Mesendoderm (in vitro differentiated cells): ENCODE results near the gene SPTSSB.

Source experiments
- DNase-seq: peaks from one replicate; pipeline ENCODE4 v3.0.0; 2013
- H2AK5ac ChIP-seq: 2 replicates; pipeline ENCODE4 v1.6.1; 2013; ENCODE audit warnings: low read length, inconsistent platforms
- H2BK120ac ChIP-seq: 2 replicates; pipeline ENCODE4 v1.6.1; 2013; ENCODE audit warnings: low read depth, mild to moderate bottlenecking, low read length, moderate library complexity, mixed read lengths
- H2BK15ac ChIP-seq: replicated peaks from 2 replicates; pipeline ENCODE4 v1.6.1; 2013; ENCODE audit warnings: low read depth, mild to moderate bottlenecking, moderate library complexity
- H2BK5ac ChIP-seq: 2 replicates; pipeline ENCODE4 v1.6.1; 2013; ENCODE audit warnings: low read length, inconsistent platforms
- H3K18ac ChIP-seq: 2 replicates; pipeline ENCODE4 v1.6.1; 2013; ENCODE audit warnings: mild to moderate bottlenecking, low read length, mixed read lengths
- H3K23ac ChIP-seq: one replicate; pipeline ENCODE4 v1.6.1; 2013; ENCODE audit warnings: low read length
- H3K27ac ChIP-seq: 2 replicates; pipeline ENCODE4 v1.5.1; 2013; ENCODE audit warnings: low read depth, mild to moderate bottlenecking, inconsistent platforms, low read length, moderate library complexity
- H3K27me3 ChIP-seq: 2 replicates; pipeline ENCODE4 v1.6.1; 2013; ENCODE audit warnings: low read length, control low read depth, mild to moderate bottlenecking, inconsistent platforms; ENCODE audit not compliant: insufficient read depth, poor library complexity
- H3K36me3 ChIP-seq: 2 replicates; pipeline ENCODE4 v1.6.1; 2013; ENCODE audit warnings: low read length, inconsistent platforms; ENCODE audit not compliant: control insufficient read depth, insufficient read depth
- H3K4ac ChIP-seq: one replicate; pipeline ENCODE4 v1.6.1; 2013; ENCODE audit warnings: low read depth, mild to moderate bottlenecking, low read length, moderate library complexity
- H3K4me1 ChIP-seq: 2 replicates; pipeline ENCODE4 v1.6.1; 2013; ENCODE audit warnings: low read depth, low read length, inconsistent platforms; ENCODE audit not compliant: control insufficient read depth
- H3K4me2 ChIP-seq: 2 replicates; pipeline ENCODE4 v1.6.1; 2013; ENCODE audit warnings: low read length
- H3K4me3 ChIP-seq: 2 replicates; pipeline ENCODE4 v1.5.1; 2013; ENCODE audit warnings: mild to moderate bottlenecking, low read length
- H3K56ac ChIP-seq: one replicate; pipeline ENCODE4 v1.6.1; 2013; ENCODE audit warnings: low read length
- H3K79me1 ChIP-seq: 2 replicates; pipeline ENCODE4 v1.6.1; 2013; ENCODE audit warnings: low read length, inconsistent platforms
- H3K79me2 ChIP-seq: 2 replicates; pipeline ENCODE4 v1.6.1; 2013; ENCODE audit warnings: mild to moderate bottlenecking, low read length; ENCODE audit not compliant: control insufficient read depth, insufficient read depth
- H3K9ac ChIP-seq: 2 replicates; pipeline ENCODE4 v1.6.1; 2013; ENCODE audit warnings: low read length, inconsistent platforms
- H4K5ac ChIP-seq: one replicate; pipeline ENCODE4 v1.6.1; 2013; ENCODE audit warnings: low read length
- H4K8ac ChIP-seq: one replicate; pipeline ENCODE4 v1.6.1; 2013; ENCODE audit warnings: low read depth, mild to moderate bottlenecking, control low read depth, low read length, moderate library complexity
- WGBS: extraction: QIAGEN DNeasy Blood & Tissue Kit; methylation state at CpG from one replicate; pipeline ENCODE4 v1.1.7; 2013; ENCODE audit warnings: low lambda C conversion rate, missing lambda C conversion rate; ENCODE audit not compliant: insufficient coverage; ENCODE audit errors: extremely low coverage; 5-methylcytosine and 5-hydroxymethylcytosine counted together

SPTSSB gene

DNA sequence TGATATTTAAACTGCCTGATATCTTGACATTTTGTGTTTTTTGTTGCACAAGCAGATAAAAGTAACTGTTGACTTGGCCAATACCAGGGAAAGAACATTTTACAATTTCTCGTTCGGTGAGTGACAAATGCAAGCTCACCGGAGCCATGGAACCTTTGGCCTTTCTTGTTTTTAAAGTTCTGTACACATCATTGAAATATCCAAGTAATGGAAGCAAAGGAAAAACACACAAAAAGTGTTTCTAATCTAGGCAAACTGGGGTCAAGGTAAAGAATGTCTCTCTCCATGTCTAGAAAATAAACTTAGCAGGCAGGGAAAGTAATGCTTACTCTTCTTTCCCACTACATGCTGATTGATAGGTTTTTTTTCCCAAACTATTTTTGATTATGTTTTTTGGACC lies 27.8 kb downstream of the SPTSSB start:
- Histone ChIP-seq H3K4me2 (no peak overlapping the region), H3K23ac (no peak overlapping the region), H3K4me3 (no peak overlapping the region), H3K18ac (no peak overlapping the region), H3K27ac (no peak overlapping the region), H2BK5ac (no peak overlapping the region), H3K4ac (no peak overlapping the region), H3K56ac (no peak overlapping the region), H3K79me1 (no peaks in the 10 kb centered on the region), H3K4me1 (no peaks in the 10 kb centered on the region), H2BK120ac (no peak overlapping the region), H3K27me3 (no peaks in the 10 kb centered on the region), H3K36me3 (no peaks in the 10 kb centered on the region), H2BK15ac (no peak overlapping the region), H3K79me2 (no peaks in the 10 kb centered on the region), H4K8ac (no peak overlapping the region), H3K9ac (no peak overlapping the region), H4K5ac (no peak overlapping the region), H2AK5ac (no peak overlapping the region)
- no peak for DNase-seq
- WGBS, result no CpG with 5 or more reads among the region's 3 CpGs

DNA sequence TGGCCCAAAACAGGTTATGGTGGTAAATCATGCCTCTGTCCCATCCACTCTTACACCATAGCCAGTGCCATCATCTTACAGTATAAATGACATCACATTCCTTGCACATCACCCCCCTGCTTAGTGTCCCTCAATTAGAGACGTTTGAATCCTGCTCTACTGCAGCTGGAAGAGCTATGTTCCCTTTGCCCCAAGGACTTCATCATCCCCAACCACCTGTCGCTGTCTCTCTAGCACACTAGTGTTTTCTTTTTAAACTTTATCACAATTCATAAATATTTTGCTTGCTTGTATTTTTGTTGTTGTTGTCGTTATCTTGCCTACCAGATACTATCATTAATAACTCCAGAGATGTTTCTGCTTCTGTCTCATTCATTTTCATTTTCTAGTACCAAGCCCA lies 28.7 kb downstream of the SPTSSB start:
- no peak overlapping the region for H3K9ac ChIP-seq
- no peak overlapping the region for H2BK5ac ChIP-seq
- no peak overlapping the region for H3K4ac ChIP-seq
- H3K36me3 ChIP-seq, result no peaks in the 10 kb centered on the region
- H2BK15ac ChIP-seq, result no peak overlapping the region
- no peaks in the 10 kb centered on the region for H3K27me3 ChIP-seq
- H4K5ac ChIP-seq, result no peak overlapping the region
- no peak overlapping the region for H2BK120ac ChIP-seq
- H3K23ac ChIP-seq, result no peak overlapping the region
- no peak overlapping the region for H4K8ac ChIP-seq
- H2AK5ac ChIP-seq, result no peak overlapping the region
- no peak overlapping the region for H3K18ac ChIP-seq
- H3K79me1 ChIP-seq, result no peaks in the 10 kb centered on the region
- DNase-seq, result no peak
- H3K56ac ChIP-seq, result no peak overlapping the region
- H3K4me2 ChIP-seq, result no peak overlapping the region
- WGBS, result no CpG with 5 or more reads among the region's 3 CpGs
- H3K27ac ChIP-seq, result no peak overlapping the region
- H3K79me2 ChIP-seq, result no peaks in the 10 kb centered on the region
- no peaks in the 10 kb centered on the region for H3K4me1 ChIP-seq
- no peak overlapping the region for H3K4me3 ChIP-seq

- WGBS, result no CpG with 5 or more reads among the region's 4 CpGs
- no peak overlapping the region for H3K27ac ChIP-seq
- H3K4me3 ChIP-seq, result no peak overlapping the region
- H3K23ac ChIP-seq, result no peak overlapping the region
- H2BK15ac ChIP-seq, result no peak overlapping the region
- no peak overlapping the region for H3K4ac ChIP-seq
- no peak overlapping the region for H2BK120ac ChIP-seq
- no peaks in the 10 kb centered on the region for H3K79me1 ChIP-seq
- H3K18ac ChIP-seq, result no peak overlapping the region
- no peak overlapping the region for H3K9ac ChIP-seq
- H3K56ac ChIP-seq, result no peak overlapping the region
- no peak overlapping the region for H4K5ac ChIP-seq
- no peak overlapping the region for H2AK5ac ChIP-seq
- no peaks in the 10 kb centered on the region for H3K4me1 ChIP-seq
- no peak overlapping the region for H2BK5ac ChIP-seq
- DNase-seq, result no peak
- H3K36me3 ChIP-seq, result no peaks in the 10 kb centered on the region
- no peaks in the 10 kb centered on the region for H3K27me3 ChIP-seq
- no peak overlapping the region for H4K8ac ChIP-seq
- H3K79me2 ChIP-seq, result no peaks in the 10 kb centered on the region
- no peak overlapping the region for H3K4me2 ChIP-seq
Measured at GRCh38 chr3:161339517-161340500, 31.5 kb downstream of the SPTSSB start.

DNA sequence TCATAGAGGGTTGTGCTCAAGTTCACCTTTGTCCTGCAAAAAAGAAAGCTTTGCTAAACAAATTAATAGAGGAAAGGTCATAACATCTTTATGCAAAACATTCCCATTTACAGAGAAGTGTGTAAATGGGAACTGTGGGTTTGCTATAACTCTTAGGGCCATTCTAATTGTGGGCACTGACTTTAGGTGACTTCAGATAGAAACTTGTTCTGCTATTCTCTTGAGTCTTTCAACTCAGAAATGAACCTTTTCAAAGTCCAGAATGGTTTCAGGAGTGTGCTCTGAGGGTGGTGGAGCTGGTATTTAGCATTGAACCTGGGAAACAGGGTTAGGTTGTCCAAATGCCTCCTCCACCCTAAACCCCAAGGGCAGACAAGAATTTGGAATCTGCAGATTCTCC lies 34.0 kb downstream of the SPTSSB start:
- no peak for DNase-seq
- H3K27ac ChIP-seq, result no peak overlapping the region

DNA sequence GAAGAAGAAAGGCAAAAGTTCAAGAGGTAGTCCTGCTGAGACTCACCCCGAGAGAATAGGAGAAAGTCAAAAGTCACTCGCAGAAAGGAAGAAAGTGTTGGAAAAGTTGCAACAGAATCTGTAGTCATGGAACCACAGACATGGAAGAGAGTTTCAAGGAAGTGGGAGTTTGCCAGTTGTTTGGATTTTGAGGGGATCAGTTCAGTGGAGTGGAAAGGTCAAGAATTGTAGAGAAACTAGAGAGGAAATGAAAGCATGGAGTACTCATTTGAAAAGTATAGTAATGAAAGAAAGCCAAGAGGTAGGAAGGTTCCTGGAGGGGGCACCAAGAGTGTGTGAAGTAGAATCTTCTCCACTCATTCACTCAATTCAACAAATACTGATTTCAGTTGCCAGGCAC lies 34.7 kb downstream of the SPTSSB start:
- no peak overlapping the region for H4K5ac ChIP-seq
- no peak for DNase-seq
- H3K27me3 ChIP-seq, result no peaks in the 10 kb centered on the region
- no peak overlapping the region for H2BK5ac ChIP-seq
- H3K4me2 ChIP-seq, result no peak overlapping the region
- H3K79me2 ChIP-seq, result no peaks in the 10 kb centered on the region
- H3K36me3 ChIP-seq, result no peaks in the 10 kb centered on the region
- no peak overlapping the region for H3K4ac ChIP-seq
- no peaks in the 10 kb centered on the region for H3K4me1 ChIP-seq
- WGBS, result no CpG with 5 or more reads among the region's 2 CpGs
- H4K8ac ChIP-seq, result no peak overlapping the region
- H3K18ac ChIP-seq, result no peak overlapping the region
- no peak overlapping the region for H2AK5ac ChIP-seq
- no peaks in the 10 kb centered on the region for H3K79me1 ChIP-seq
- H2BK120ac ChIP-seq, result no peak overlapping the region
- H3K9ac ChIP-seq, result no peak overlapping the region
- H2BK15ac ChIP-seq, result no peak overlapping the region
- no peak overlapping the region for H3K23ac ChIP-seq
- no peak overlapping the region for H3K4me3 ChIP-seq
- no peak overlapping the region for H3K56ac ChIP-seq
- no peak overlapping the region for H3K27ac ChIP-seq

More for the DNA sequence above, 34.0 kb downstream of the SPTSSB start:
- Histone ChIP-seq H3K79me1 (no peaks in the 10 kb centered on the region), H2BK15ac (no peak overlapping the region), H2AK5ac (no peak overlapping the region), H3K27me3 (no peaks in the 10 kb centered on the region), H4K5ac (no peak overlapping the region), H3K23ac (no peak overlapping the region), H3K56ac (no peak overlapping the region), H3K4me1 (no peaks in the 10 kb centered on the region), H3K18ac (no peak overlapping the region), H3K36me3 (no peaks in the 10 kb centered on the region), H3K4me2 (no peak overlapping the region), H4K8ac (no peak overlapping the region), H3K79me2 (no peaks in the 10 kb centered on the region), H3K4me3 (no peak overlapping the region), H2BK120ac (no peak overlapping the region), H2BK5ac (no peak overlapping the region), H3K9ac (no peak overlapping the region), H3K4ac (no peak overlapping the region)

DNA sequence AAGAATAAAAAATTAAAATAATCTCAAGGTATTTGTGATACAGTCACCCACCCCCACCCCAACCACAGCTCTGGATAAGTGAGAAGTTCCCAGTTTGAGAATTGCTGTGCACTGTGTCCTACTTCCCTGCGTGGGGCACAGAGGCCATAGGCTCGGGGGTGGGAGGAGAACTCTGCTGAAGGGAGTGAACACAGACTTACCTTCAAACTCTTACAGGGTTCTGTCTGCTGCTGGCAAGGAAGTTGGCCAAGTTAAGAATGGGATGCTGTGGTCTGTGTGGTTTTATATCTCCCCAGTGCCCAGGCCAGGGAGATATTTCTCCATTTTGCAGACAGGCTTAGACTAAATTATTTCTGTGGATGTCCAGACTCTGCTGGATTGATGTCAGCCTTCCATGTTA lies 37.6 kb downstream of the SPTSSB start:
- Histone ChIP-seq H3K36me3 (no peaks in the 10 kb centered on the region), H3K4ac (no peak overlapping the region), H3K27ac (no peak overlapping the region), H4K8ac (no peak overlapping the region), H2AK5ac (no peak overlapping the region), H4K5ac (no peak overlapping the region), H3K79me2 (no peaks in the 10 kb centered on the region), H3K18ac (no peak overlapping the region), H3K4me2 (no peak overlapping the region), H2BK5ac (no peak overlapping the region), H3K79me1 (no peaks in the 10 kb centered on the region), H3K4me3 (no peak overlapping the region), H3K27me3 (no peaks in the 10 kb centered on the region), H3K9ac (no peak overlapping the region), H2BK120ac (no peak overlapping the region), H3K4me1 (no peaks in the 10 kb centered on the region), H3K23ac (no peak overlapping the region), H3K56ac (no peak overlapping the region), H2BK15ac (no peak overlapping the region)
- no CpG with 5 or more reads among the region's 2 CpGs for WGBS
- no peak for DNase-seq
